ENCODE data around the gene ISG20.

Gene ISG20

GRCh38 chr15:88686166-88686565, 47.4 kb downstream of the ISG20 start:
- no peak for DNase-seq (ENCODE audit: insufficient read length)
- no peak for FAIRE-seq
- TF ChIP-seq POLR2AphosphoS5 (IDR thresholded peaks at IDR 0.05; ENCODE audit: low read depth, low read length) (no peak), TAF1 (IDR thresholded peaks at IDR 0.05; ENCODE audit: borderline replicate concordance, low read depth, low read length) (no peak), POLR2A (IDR thresholded peaks at IDR 0.05; ENCODE audit: low read depth, low read length) (no peak)

- no peak for TF ChIP-seq TAF1 (IDR thresholded peaks at IDR 0.05; ENCODE audit: borderline replicate concordance, low read depth, low read length)
- TF ChIP-seq POLR2A (IDR thresholded peaks at IDR 0.05; ENCODE audit: low read depth, low read length): no peak
- no peak for DNase-seq (ENCODE audit: insufficient read length)
- FAIRE-seq: no peak
Measured at GRCh38 chr15:88688394-88688933, 49.6 kb downstream of the ISG20 start.

- no peak for FAIRE-seq
- no peak for TF ChIP-seq POLR2A (IDR thresholded peaks at IDR 0.05; ENCODE audit: low read depth, low read length)
- TF ChIP-seq POLR2AphosphoS5 (IDR thresholded peaks at IDR 0.05; ENCODE audit: low read depth, low read length): no peak
- no peak for TF ChIP-seq TAF1 (IDR thresholded peaks at IDR 0.05; ENCODE audit: borderline replicate concordance, low read depth, low read length)
- no peak for DNase-seq (ENCODE audit: insufficient read length)
Measured at GRCh38 chr15:88690331-88690730, 51.5 kb downstream of the ISG20 start.

GRCh38 chr15:88693191-88693590, 54.4 kb downstream of the ISG20 start:
- TF ChIP-seq POLR2AphosphoS5 (IDR thresholded peaks at IDR 0.05; ENCODE audit: low read depth, low read length): no peak
- TF ChIP-seq TAF1 (IDR thresholded peaks at IDR 0.05; ENCODE audit: borderline replicate concordance, low read depth, low read length): no peak
- no peak for TF ChIP-seq POLR2A (IDR thresholded peaks at IDR 0.05; ENCODE audit: low read depth, low read length)
- FAIRE-seq (no peak), DNase-seq (ENCODE audit: insufficient read length) (no peak)

GRCh38 chr15:88695101-88695500, 56.3 kb downstream of the ISG20 start:
- TF ChIP-seq TAF1 (IDR thresholded peaks at IDR 0.05; ENCODE audit: borderline replicate concordance, low read depth, low read length) (no peak), POLR2A (IDR thresholded peaks at IDR 0.05; ENCODE audit: low read depth, low read length) (no peak), POLR2AphosphoS5 (IDR thresholded peaks at IDR 0.05; ENCODE audit: low read depth, low read length) (no peak)
- no peak for DNase-seq (ENCODE audit: insufficient read length)
- FAIRE-seq: no peak

- TF ChIP-seq POLR2A (IDR thresholded peaks at IDR 0.05; ENCODE audit: low read depth, low read length) (no peak), TAF1 (IDR thresholded peaks at IDR 0.05; ENCODE audit: borderline replicate concordance, low read depth, low read length) (no peak), POLR2AphosphoS5 (IDR thresholded peaks at IDR 0.05; ENCODE audit: low read depth, low read length) (no peak)
- FAIRE-seq: no peak
- DNase-seq (ENCODE audit: insufficient read length): no peak
Measured at GRCh38 chr15:88695691-88696251, 57.0 kb downstream of the ISG20 start.

GRCh38 chr15:88696254-88696653, 57.4 kb downstream of the ISG20 start:
- DNase-seq (ENCODE audit: insufficient read length) (no peak), FAIRE-seq (no peak)
- no peak for TF ChIP-seq TAF1 (IDR thresholded peaks at IDR 0.05; ENCODE audit: borderline replicate concordance, low read depth, low read length)
- TF ChIP-seq POLR2AphosphoS5 (IDR thresholded peaks at IDR 0.05; ENCODE audit: low read depth, low read length): no peak
- TF ChIP-seq POLR2A (IDR thresholded peaks at IDR 0.05; ENCODE audit: low read depth, low read length): no peak

GRCh38 chr15:88697276-88697675, 58.5 kb downstream of the ISG20 start:
- no peak for DNase-seq (ENCODE audit: insufficient read length)
- TF ChIP-seq TAF1 (IDR thresholded peaks at IDR 0.05; ENCODE audit: borderline replicate concordance, low read depth, low read length) (no peak), POLR2AphosphoS5 (IDR thresholded peaks at IDR 0.05; ENCODE audit: low read depth, low read length) (no peak), POLR2A (IDR thresholded peaks at IDR 0.05; ENCODE audit: low read depth, low read length) (no peak)
- FAIRE-seq: no peak

GRCh38 chr15:88699861-88700260, 61.0 kb downstream of the ISG20 start:
- no peak for DNase-seq (ENCODE audit: insufficient read length)
- TF ChIP-seq POLR2AphosphoS5 (IDR thresholded peaks at IDR 0.05; ENCODE audit: low read depth, low read length) (no peak), TAF1 (IDR thresholded peaks at IDR 0.05; ENCODE audit: borderline replicate concordance, low read depth, low read length) (no peak), POLR2A (IDR thresholded peaks at IDR 0.05; ENCODE audit: low read depth, low read length) (no peak)
- no peak for FAIRE-seq

- DNase-seq (ENCODE audit: insufficient read length) (no peak), FAIRE-seq (no peak)
- no peak for TF ChIP-seq POLR2A (IDR thresholded peaks at IDR 0.05; ENCODE audit: low read depth, low read length)
- TF ChIP-seq TAF1 (IDR thresholded peaks at IDR 0.05; ENCODE audit: borderline replicate concordance, low read depth, low read length): no peak
- TF ChIP-seq POLR2AphosphoS5 (IDR thresholded peaks at IDR 0.05; ENCODE audit: low read depth, low read length): no peak
Measured at GRCh38 chr15:88700716-88701115, 61.9 kb downstream of the ISG20 start.

GRCh38 chr15:88701561-88702095, 62.8 kb downstream of the ISG20 start:
- DNase-seq (ENCODE audit: insufficient read length) (peak; percentile 43), FAIRE-seq (peak; percentile 77)
- no peak for TF ChIP-seq POLR2A (IDR thresholded peaks at IDR 0.05; ENCODE audit: low read depth, low read length)
- TF ChIP-seq TAF1 (IDR thresholded peaks at IDR 0.05; ENCODE audit: borderline replicate concordance, low read depth, low read length): no peak
- no peak for TF ChIP-seq POLR2AphosphoS5 (IDR thresholded peaks at IDR 0.05; ENCODE audit: low read depth, low read length)

- FAIRE-seq (no peak), DNase-seq (ENCODE audit: insufficient read length) (no peak)
- TF ChIP-seq POLR2AphosphoS5 (IDR thresholded peaks at IDR 0.05; ENCODE audit: low read depth, low read length) (no peak), POLR2A (IDR thresholded peaks at IDR 0.05; ENCODE audit: low read depth, low read length) (no peak), TAF1 (IDR thresholded peaks at IDR 0.05; ENCODE audit: borderline replicate concordance, low read depth, low read length) (no peak)
Measured at GRCh38 chr15:88702983-88703382, 64.2 kb downstream of the ISG20 start.

Measured in GM12892 (cell line).